Stimulated activated effector memory CD8-positive, alpha-beta T cell treated with anti-CD3 and anti-CD28 coated beads, Interleukin-12 subunit alpha, Interleukin-12 subunit beta, amount 100 ng/mL, for 72 hours (primary cell): ENCODE results near the gene SMU1.
A peak's percentile ranks its signal among the peaks of the same experiment; 100 is the strongest.

Experiments used
- ATAC-seq: fragments of 150-1000 bp; cut with Tn5 transposase; 2 replicates; pipeline ENCODE4 v1.10.0; 2021
- DNase-seq, 2 donors: peaks; one replicate each; pipeline ENCODE4 v3.0.0; 2021 to 2022; ENCODE audit warnings: low spot score in 2 of 2
- H3K27ac Mint-ChIP-seq: one replicate; pipeline ENCODE4 v1.8.0; 2022; ENCODE audit warnings: mild to moderate bottlenecking, mixed read lengths
- H3K36me3 Mint-ChIP-seq: one replicate; pipeline ENCODE4 v1.8.0; 2022; ENCODE audit warnings: mild to moderate bottlenecking, mixed read lengths
- H3K4me1 Mint-ChIP-seq: one replicate; pipeline ENCODE4 v1.8.0; 2022; ENCODE audit warnings: mixed read lengths
- H3K4me3 Mint-ChIP-seq: one replicate; pipeline ENCODE4 v1.8.0; 2022; ENCODE audit warnings: mild to moderate bottlenecking, mixed read lengths
- H3K9me3 Mint-ChIP-seq: one replicate; pipeline ENCODE4 v1.8.0; 2022; ENCODE audit warnings: mixed read lengths

The SMU1 gene

GRCh38 chr9:33109850-33110595 lies 33.5 kb upstream of the SMU1 start:
- no peak overlapping the region for H3K4me3 Mint-ChIP-seq
- H3K4me1 Mint-ChIP-seq = peaks cover 39% of the 10 kb centered on the region

GRCh38 chr9:33109097-33109496 lies 32.6 kb upstream of the SMU1 start:
- no peaks in the 10 kb centered on the region for H3K9me3 Mint-ChIP-seq
- ATAC-seq (no peak), DNase-seq (no peak)
- H3K36me3 Mint-ChIP-seq = peaks cover 57% of the 10 kb centered on the region
- no peak overlapping the region for H3K4me3 Mint-ChIP-seq
- peaks cover 34% of the 10 kb centered on the region for H3K4me1 Mint-ChIP-seq
- H3K27ac Mint-ChIP-seq = peak overlapping the region; percentile 89

More at GRCh38 chr9:33109850-33110595, 33.5 kb upstream of the SMU1 start:
- H3K27ac Mint-ChIP-seq = peak overlapping the region; percentile 89
- ATAC-seq (no peak), DNase-seq (no peak)
- H3K36me3 Mint-ChIP-seq = peaks cover 59% of the 10 kb centered on the region
- no peaks in the 10 kb centered on the region for H3K9me3 Mint-ChIP-seq

DNA sequence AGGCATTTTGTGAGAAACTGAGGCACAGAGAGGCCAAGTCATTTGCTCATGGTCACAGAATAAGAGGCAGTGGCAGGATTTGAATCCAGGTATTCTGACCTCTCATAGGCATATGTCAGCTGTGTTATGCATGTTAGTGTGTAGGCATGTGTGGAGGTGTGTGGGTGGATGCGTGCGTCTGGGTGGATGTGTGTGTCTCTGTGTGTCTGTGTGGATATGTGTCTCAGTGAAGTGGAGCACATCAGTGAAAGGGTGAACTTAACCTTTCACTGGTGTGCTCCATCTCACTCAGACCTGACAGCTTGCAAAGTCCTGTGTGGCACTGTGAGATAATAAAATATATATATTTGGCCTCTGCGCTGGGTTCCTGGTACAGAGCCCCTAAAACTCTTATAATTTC lies 32.0 kb upstream of the SMU1 start:
- no peak overlapping the region for H3K4me3 Mint-ChIP-seq
- DNase-seq (no peak), ATAC-seq (no peak)
- H3K4me1 Mint-ChIP-seq = peaks cover 28% of the 10 kb centered on the region
- no peaks in the 10 kb centered on the region for H3K9me3 Mint-ChIP-seq
- H3K36me3 Mint-ChIP-seq = peaks cover 51% of the 10 kb centered on the region
- no peak overlapping the region for H3K27ac Mint-ChIP-seq

DNA sequence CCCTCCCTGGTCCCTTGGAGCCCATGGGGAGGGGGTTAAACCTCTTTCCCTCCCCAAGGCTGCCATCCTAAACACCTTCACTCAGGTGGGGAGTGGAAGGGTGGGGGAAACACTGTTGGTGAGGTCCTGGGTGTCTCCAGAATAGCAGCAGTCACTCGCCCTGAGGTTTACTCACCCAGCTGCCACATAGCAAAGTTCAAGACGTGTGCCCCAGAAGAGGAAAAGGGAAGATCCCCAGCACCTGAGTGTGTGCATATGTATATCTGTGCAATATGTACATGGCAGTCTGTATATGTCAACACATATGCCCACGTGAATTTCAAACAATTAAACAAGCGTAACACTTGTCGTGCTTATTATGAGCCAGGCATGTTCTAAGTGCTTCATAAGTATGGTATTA lies 31.3 kb upstream of the SMU1 start:
- H3K36me3 Mint-ChIP-seq = peaks cover 46% of the 10 kb centered on the region

GRCh38 chr9:33106827-33107621 lies 30.6 kb upstream of the SMU1 start:
- no peak for ATAC-seq
- H3K27ac Mint-ChIP-seq = peak overlapping the region; percentile 85

More for the DNA sequence above, 31.3 kb upstream of the SMU1 start:
- Mint-ChIP-seq H3K4me3 (no peak overlapping the region), H3K4me1 (peaks cover 28% of the 10 kb centered on the region), H3K9me3 (no peaks in the 10 kb centered on the region), H3K27ac (peak overlapping the region; percentile 85)
- DNase-seq = no peak
- ATAC-seq = no peak

DNA sequence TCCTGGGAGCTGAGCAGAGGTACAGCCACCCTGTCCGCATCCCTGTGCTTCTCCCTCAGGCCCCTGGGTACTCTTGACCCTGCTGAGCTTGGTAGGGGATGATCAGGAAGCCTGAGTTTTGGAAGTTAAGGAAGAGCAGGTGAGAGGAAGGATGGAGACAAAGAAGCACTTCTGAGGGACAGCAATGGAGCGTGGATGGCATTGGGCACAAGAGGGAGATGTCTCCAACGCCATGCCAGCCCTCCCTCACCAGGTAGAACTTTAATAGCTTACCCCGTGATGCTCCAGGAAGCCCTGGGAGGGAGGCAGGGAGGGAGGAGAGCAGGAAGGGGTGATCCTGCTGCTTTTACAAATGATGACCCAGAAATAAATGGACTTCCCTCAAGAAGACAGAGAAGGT lies 29.9 kb upstream of the SMU1 start:
- peaks cover 22% of the 10 kb centered on the region for H3K4me1 Mint-ChIP-seq
- ATAC-seq = no peak
- H3K4me3 Mint-ChIP-seq = no peak overlapping the region
- peaks cover 38% of the 10 kb centered on the region for H3K36me3 Mint-ChIP-seq
- peak overlapping the region; percentile 85 for H3K27ac Mint-ChIP-seq
- H3K9me3 Mint-ChIP-seq = no peaks in the 10 kb centered on the region
- DNase-seq = no peak

More at GRCh38 chr9:33106827-33107621, 30.6 kb upstream of the SMU1 start:
- Mint-ChIP-seq H3K4me1 (peaks cover 26% of the 10 kb centered on the region), H3K4me3 (no peak overlapping the region), H3K9me3 (no peaks in the 10 kb centered on the region), H3K36me3 (peaks cover 44% of the 10 kb centered on the region)
- no peak for DNase-seq

GRCh38 chr9:33105959-33106358 lies 29.5 kb upstream of the SMU1 start:
- Mint-ChIP-seq H3K36me3 (peaks cover 38% of the 10 kb centered on the region), H3K4me3 (no peak overlapping the region), H3K27ac (peak overlapping the region; percentile 85)

GRCh38 chr9:33105504-33105903 lies 29.0 kb upstream of the SMU1 start:
- ATAC-seq (no peak), DNase-seq (no peak)
- no peak overlapping the region for H3K27ac Mint-ChIP-seq
- peaks cover 15% of the 10 kb centered on the region for H3K4me1 Mint-ChIP-seq
- H3K36me3 Mint-ChIP-seq = peaks cover 34% of the 10 kb centered on the region
- H3K9me3 Mint-ChIP-seq = no peaks in the 10 kb centered on the region
- no peak overlapping the region for H3K4me3 Mint-ChIP-seq

More at GRCh38 chr9:33105959-33106358, 29.5 kb upstream of the SMU1 start:
- ATAC-seq = no peak
- DNase-seq = no peak
- Mint-ChIP-seq H3K9me3 (no peaks in the 10 kb centered on the region), H3K4me1 (peaks cover 20% of the 10 kb centered on the region)

DNA sequence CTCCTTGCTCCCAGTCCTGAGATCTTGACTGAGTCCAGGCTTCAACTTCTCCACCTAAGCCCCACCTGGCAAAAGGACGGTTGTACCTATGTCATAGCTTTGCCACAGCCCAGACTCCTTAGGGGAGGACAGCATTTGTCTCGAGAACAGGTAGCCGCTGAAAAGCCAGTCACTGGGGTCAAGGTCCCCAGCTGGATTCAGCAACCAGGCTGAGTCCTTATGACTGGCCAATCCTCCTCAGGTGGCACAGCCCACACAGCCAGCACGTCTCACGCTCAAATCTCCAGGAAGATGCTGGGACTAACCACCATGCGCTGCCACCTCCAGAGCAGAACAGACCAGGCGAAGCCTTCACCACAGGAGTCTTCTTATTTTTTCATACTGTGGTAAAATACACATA lies 27.9 kb upstream of the SMU1 start:
- H3K4me3 Mint-ChIP-seq = no peak overlapping the region
- DNase-seq = no peak
- no peaks in the 10 kb centered on the region for H3K9me3 Mint-ChIP-seq
- peaks cover 25% of the 10 kb centered on the region for H3K36me3 Mint-ChIP-seq
- peak overlapping the region; percentile 57 for H3K27ac Mint-ChIP-seq
- peaks cover 11% of the 10 kb centered on the region for H3K4me1 Mint-ChIP-seq
- ATAC-seq = no peak

DNA sequence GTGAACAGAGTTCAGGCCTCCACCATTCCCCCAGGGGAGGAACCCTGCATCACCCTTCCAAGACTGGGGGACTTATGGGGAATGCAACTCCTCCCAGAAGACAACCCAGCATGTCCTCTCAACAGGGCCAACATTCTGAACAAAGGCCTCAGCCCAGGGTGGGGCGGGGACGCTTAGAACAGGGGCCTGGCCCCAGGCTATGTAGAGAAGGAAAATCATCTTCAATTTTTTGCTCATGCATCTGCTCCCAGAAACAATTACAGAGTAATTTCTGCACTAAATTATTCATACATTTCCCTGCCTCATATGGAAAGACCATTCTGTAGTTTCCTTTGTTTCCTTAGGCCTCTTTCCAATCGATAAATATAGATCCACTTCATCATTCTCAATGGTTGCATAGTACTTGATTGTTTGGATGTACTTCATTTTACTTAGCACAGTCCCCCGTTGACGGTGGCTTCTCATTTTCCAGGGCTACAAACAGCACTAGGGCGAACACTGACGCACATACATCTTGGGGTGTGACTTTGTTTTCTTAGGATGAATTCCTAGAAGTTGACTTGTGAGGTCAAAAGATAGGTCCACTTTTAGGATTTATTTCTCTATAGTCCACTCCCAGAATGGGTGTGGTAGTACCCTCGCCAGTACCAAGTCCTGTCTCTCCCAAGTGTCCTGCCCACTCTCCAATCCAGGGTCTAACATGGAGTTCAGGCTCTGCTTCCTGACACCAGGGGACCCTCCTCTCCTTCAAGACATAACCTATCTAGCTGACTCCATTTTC lies 27.2 kb upstream of the SMU1 start:
- no peak overlapping the region for H3K4me3 Mint-ChIP-seq
- no peak for DNase-seq
- H3K4me1 Mint-ChIP-seq = peaks cover 11% of the 10 kb centered on the region
- ATAC-seq = no peak
- peak overlapping the region; percentile 57 for H3K27ac Mint-ChIP-seq
- no peaks in the 10 kb centered on the region for H3K9me3 Mint-ChIP-seq
- peaks cover 20% of the 10 kb centered on the region for H3K36me3 Mint-ChIP-seq

- ATAC-seq (no peak), DNase-seq (no peak)
- Mint-ChIP-seq H3K27ac (peak overlapping the region; percentile 57), H3K4me1 (peaks cover 11% of the 10 kb centered on the region), H3K9me3 (no peaks in the 10 kb centered on the region), H3K36me3 (peaks cover 20% of the 10 kb centered on the region), H3K4me3 (no peak overlapping the region)
Observed at GRCh38 chr9:33102551-33103210, 26.2 kb upstream of the SMU1 start.

DNA sequence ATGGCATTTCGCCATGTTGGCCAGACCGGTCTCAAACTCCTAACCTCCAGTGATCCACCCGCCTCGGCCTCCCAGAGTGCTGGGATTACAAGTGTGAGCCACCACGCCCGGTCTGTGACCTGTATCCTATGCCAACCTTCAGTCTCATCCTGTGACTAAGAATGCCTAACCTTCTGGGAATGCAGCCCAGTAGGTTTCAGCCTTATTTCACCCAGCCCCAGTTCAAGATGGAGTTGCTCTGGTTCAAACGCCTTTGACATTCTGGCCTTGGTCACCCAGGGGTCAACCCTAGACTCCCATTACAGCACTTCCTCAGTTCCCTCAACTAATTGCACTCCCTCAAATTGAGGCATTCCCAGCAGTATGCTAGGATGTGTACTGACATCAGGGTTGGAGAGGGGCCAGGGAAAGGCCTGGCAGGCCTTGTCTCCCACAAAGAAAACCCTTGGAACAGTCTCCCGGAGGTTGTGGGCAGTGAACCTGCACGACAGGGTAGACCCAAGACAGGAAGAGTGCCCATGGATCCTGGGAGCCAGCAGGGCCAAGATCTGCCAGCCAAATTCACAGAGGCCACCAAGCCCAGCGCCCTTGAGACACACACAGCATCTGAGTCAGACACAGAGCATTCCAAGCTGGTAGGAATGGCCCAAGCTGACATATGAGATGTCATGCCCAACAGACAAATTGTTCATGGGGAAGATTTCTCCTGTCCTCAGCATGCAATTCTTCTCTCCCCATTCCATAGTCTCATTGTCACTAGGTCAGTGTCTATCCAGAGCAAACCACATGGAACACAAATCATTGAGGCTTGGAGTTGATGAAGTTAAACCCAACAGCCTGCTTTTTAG lies 24.9 kb upstream of the SMU1 start:
- Mint-ChIP-seq H3K27ac (peak overlapping the region; percentile 16), H3K36me3 (peaks cover 20% of the 10 kb centered on the region), H3K4me3 (no peak overlapping the region), H3K4me1 (peaks cover 3% of the 10 kb centered on the region), H3K9me3 (no peaks in the 10 kb centered on the region)
- no peak for DNase-seq
- no peak for ATAC-seq

DNA sequence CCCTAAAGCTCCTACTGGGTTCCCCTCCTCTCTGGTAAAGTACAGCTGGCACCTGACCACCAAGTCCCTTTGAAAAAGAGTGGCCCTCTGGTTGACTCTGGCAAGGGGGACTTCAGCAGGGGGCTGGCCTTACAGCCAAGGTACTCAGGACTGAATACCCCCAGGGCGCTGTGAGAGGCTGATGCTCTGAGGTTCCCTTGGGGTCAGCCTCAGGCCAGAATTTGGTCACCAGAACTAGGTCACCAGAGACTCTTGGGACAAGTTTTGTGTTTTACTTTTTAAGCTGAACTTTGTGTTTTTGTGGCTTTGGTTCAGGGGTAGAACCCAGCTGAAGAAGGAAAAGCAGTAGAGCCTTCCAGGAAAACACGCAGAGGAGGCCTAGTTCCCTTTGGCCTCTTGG lies 23.3 kb upstream of the SMU1 start:
- no peak for DNase-seq
- Mint-ChIP-seq H3K4me3 (no peak overlapping the region), H3K9me3 (no peaks in the 10 kb centered on the region), H3K4me1 (no peaks in the 10 kb centered on the region), H3K36me3 (peaks cover 18% of the 10 kb centered on the region), H3K27ac (no peak overlapping the region)
- ATAC-seq = no peak

GRCh38 chr9:33097192-33097591 lies 20.7 kb upstream of the SMU1 start:
- ATAC-seq = no peak
- Mint-ChIP-seq H3K4me3 (no peak overlapping the region), H3K4me1 (peaks cover 9% of the 10 kb centered on the region)

More at GRCh38 chr9:33097192-33097591, 20.7 kb upstream of the SMU1 start:
- Mint-ChIP-seq H3K27ac (no peak overlapping the region), H3K36me3 (peaks cover 7% of the 10 kb centered on the region), H3K9me3 (no peaks in the 10 kb centered on the region)
- no peak for DNase-seq
